ENCODE results near the gene AMIGO2. TPM values are rescaled to one million over a fixed set of nuclear protein-coding genes. Genes with fewer than 3 reads are reported as not detected.

AMIGO2 gene
- total RNA-seq, 1 donor from 2014 or later, result 40.2 TPM

DNA sequence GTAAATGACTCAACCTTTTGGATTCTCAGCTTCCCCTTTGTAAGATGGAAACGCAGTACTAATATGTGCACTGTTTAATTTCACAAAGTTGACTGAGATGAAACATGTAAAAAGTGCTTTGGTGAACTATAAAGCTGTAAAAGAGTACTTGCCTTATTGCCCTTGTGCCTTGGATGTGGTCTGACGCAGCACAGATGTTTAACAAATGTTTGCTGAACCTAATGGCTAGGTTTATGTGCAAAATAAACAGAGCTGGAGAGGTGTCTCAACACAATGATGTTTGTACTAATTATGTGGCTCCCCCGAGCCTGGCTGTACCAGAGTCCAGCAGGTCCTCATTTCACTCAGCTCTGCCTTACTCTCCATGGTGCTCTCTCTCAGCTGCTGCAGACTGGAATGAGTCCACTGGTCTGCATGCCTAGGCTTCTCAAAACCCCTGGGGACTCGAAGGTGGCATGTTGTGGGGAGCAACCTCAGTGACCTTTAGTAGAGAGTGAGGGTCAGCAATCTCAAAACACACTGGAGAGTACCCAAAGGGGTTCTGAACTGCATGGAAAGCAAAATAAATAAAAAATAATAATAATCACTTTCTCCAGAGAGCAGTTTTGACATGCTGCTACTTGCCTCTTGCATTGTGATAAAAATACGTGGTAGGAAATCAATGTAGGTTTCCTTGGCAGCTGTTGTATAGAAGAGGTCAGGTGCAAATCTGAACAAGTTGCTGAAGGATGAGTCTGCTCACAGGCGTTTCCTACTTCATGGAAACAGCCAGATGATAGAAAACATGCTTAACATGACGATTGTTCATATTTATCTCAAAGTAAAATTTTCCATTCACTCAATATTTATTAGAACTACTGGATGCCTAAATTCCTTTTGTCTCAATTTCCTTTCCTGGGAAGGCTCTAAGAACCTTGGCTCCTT is 8.5 kb upstream of the AMIGO2 start:
- Histone ChIP-seq H3K27ac (peak overlapping the region; percentile 14), H3K36me3 (no peaks in the 10 kb centered on the region)
- ATAC-seq, result peak in 1 of 2 donors; percentile 45

DNA sequence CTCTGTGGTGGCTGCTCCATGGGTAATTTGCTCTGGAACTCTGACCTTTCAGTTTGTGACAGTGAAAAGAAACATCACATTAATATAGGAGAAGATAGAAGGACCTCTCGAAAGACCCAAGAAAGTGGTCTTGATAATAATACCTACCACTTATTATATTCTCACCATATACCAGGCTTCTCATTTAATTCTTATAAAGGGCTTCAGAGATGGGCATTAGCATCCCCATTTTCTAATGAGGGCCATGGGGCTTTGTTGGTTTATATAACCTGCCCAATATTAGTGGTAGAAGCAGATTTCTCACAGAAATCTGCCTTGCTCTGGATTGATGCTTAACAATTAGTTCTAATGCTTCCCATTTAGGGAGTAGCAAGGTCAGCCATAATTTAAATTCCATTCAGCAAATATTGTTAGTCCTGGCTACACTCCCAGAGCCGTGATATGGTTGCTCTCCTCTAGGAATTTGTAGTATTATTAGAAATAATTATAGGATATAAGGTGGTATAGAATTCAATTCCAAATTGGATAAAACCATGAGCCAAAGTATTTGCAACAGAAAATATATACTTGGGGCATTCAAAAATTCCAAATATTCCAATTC is 7.4 kb upstream of the AMIGO2 start:
- Histone ChIP-seq H3K9me3 (no peaks in the 10 kb centered on the region), H3K36me3 (no peaks in the 10 kb centered on the region), H3K4me3 (no peak overlapping the region), H3K27me3 (ENCODE audit: low read depth) (no peaks in the 10 kb centered on the region), H3K27ac (no peak overlapping the region), H3K4me1 (peaks cover 46% of the 10 kb centered on the region)
- TF ChIP-seq, protein P1, sequence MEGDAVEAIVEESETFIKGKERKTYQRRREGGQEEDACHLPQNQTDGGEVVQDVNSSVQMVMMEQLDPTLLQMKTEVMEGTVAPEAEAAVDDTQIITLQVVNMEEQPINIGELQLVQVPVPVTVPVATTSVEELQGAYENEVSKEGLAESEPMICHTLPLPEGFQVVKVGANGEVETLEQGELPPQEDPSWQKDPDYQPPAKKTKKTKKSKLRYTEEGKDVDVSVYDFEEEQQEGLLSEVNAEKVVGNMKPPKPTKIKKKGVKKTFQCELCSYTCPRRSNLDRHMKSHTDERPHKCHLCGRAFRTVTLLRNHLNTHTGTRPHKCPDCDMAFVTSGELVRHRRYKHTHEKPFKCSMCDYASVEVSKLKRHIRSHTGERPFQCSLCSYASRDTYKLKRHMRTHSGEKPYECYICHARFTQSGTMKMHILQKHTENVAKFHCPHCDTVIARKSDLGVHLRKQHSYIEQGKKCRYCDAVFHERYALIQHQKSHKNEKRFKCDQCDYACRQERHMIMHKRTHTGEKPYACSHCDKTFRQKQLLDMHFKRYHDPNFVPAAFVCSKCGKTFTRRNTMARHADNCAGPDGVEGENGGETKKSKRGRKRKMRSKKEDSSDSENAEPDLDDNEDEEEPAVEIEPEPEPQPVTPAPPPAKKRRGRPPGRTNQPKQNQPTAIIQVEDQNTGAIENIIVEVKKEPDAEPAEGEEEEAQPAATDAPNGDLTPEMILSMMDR (IDR thresholded peaks at IDR 0.05), result no peak
- intact Hi-C loops (cut with DNase I), result no loop called here
- DNase-seq (no peak), ATAC-seq (no peak)

More for the DNA sequence above, 8.5 kb upstream of the AMIGO2 start:
- DNase-seq, result no peak
- H3K9me3 ChIP-seq, result no peaks in the 10 kb centered on the region
- no peak overlapping the region for H3K4me3 ChIP-seq
- no peaks in the 10 kb centered on the region for H3K27me3 ChIP-seq (ENCODE audit: low read depth)
- TF ChIP-seq, protein P1 (IDR thresholded peaks at IDR 0.05), result no peak
- H3K4me1 ChIP-seq, result peaks cover 35% of the 10 kb centered on the region
- intact Hi-C loops (cut with DNase I), result no loop called here

DNA sequence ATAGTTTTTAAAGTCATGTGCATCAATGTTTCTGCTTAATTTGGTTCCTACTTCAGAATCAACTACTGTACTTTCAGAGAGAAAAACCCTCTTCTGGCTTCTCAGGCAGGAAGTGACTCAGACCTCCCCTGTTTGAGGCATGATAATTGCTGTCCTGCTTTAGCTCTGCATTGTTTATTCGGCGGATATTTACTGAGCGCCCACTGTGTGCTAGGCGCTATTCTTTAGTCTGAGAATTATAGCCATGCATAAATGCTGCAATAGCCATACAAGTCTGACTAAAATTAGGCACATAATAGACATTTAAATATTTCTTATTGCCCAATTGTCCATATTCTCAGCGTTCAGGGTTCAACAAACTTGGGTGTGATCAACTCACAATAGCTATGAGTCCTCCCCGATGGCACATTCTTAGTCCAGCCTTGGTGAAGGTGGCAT is 6.1 kb upstream of the AMIGO2 start:
- Histone ChIP-seq H3K4me3 (peak overlapping the region; percentile 0), H3K27ac (peak overlapping the region; percentile 3), H3K27me3 (ENCODE audit: low read depth) (no peaks in the 10 kb centered on the region), H3K4me1 (peaks cover 59% of the 10 kb centered on the region), H3K36me3 (no peaks in the 10 kb centered on the region), H3K9me3 (no peaks in the 10 kb centered on the region)
- ATAC-seq (peak; percentile 64), DNase-seq (no peak)
- intact Hi-C loops (cut with DNase I), result no loop called here
- TF ChIP-seq, protein P1 (IDR thresholded peaks at IDR 0.05), result no peak

DNA sequence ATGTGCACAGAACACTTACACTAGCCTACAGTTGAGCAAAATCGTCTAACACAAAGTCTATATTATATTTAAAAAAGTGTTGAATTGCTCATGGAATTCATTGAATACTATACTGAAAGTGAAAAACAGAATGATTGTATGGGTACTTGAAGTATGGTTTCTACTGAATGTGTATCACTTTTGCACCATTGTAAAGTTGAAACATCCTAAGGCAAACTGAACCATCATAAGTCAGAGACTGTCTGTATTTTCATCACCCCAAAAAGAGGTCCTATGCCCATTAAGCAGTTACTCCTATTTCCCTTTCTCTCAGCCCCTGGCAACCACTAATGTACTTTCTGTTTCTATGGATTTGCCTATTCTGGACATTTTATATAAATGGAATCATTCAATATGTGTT is 4.4 kb upstream of the AMIGO2 start:
- H3K27ac ChIP-seq, result peak overlapping the region; percentile 37

More for the DNA sequence above, 4.4 kb upstream of the AMIGO2 start:
- no peaks in the 10 kb centered on the region for H3K27me3 ChIP-seq (ENCODE audit: low read depth)
- H3K9me3 ChIP-seq, result no peaks in the 10 kb centered on the region
- intact Hi-C loops (cut with DNase I), result no loop called here
- no peak overlapping the region for H3K4me3 ChIP-seq
- TF ChIP-seq, protein P1 (IDR thresholded peaks at IDR 0.05), result no peak
- H3K4me1 ChIP-seq, result peaks cover 62% of the 10 kb centered on the region
- no peak for ATAC-seq
- no peak for DNase-seq
- no peaks in the 10 kb centered on the region for H3K36me3 ChIP-seq
